HCT116 (cell line): Measurements from ENCODE around the gene CBLB. TPM values are rescaled to one million over a fixed set of nuclear protein-coding genes. Genes with fewer than 3 reads are reported as not detected.

Source experiments
- ATAC-seq: fragments of 200-7000 bp; cut with Tn5 transposase; 2 replicates; pipeline ENCODE4 v1.9.1; 2020; ENCODE audit warnings: mild to moderate bottlenecking, moderate library complexity
- BruUV-seq: library from RNA; stranded (reverse); fragments of 400-500 nt; replicated peaks from 2 replicates; lab custom pipeline; 2021; lab: Mats Ljungman, UMichigan
- CTCF ChIA-PET: fragments of 300-600 bp; sonication (Branson Sonifier 250); formaldehyde crosslinking; loops from one replicate; lab custom pipeline; 2021; ENCODE audit warnings: antibody characterized with exemption; lab: Charles Lee
- POLR2A ChIA-PET: fragments of 300-600, 350-600 bp; sonication (Branson Sonifier 250); formaldehyde crosslinking; loops from one replicate; lab custom pipeline; 2021; ENCODE audit warnings: antibody characterized with exemption; lab: Charles Lee
- RAD21 ChIA-PET, 2 experiments: fragments of 300-600 bp; sonication (Branson Sonifier 250); formaldehyde crosslinking; loops; one replicate each; lab custom pipeline; 2023; ENCODE audit warnings: low total read pairs in 2 of 2; ENCODE audit not compliant: uncharacterized antibody in 2 of 2, unreplicated experiment in 2 of 2, low non-redundant PET in 1 of 2; lab: Charles Lee
- DNase-seq: peaks from one replicate; pipeline ENCODE4 v3.0.0-alpha.2; 2010; ENCODE audit warnings: low read depth, low spot score
- H2AFZ ChIP-seq: fragments of 200-600 bp; shearing (Covaris generic), sonication (generic); 2 replicates; pipeline ENCODE4 v1.6.1; 2017; ENCODE audit warnings: low read depth, mixed run types, mixed read lengths, antibody characterized with exemption, low read length; ENCODE audit not compliant: poor library complexity, severe bottlenecking
- H3K27ac ChIP-seq: 2 replicates; pipeline ENCODE4 v1.5.1; 2012; ENCODE audit warnings: low read depth, low read length
- H3K27me3 ChIP-seq: fragments of 200-600 bp; sonication (generic); 2 replicates; pipeline ENCODE4 v1.6.1; 2016; ENCODE audit warnings: mixed run types, low read length, mixed read lengths; ENCODE audit not compliant: insufficient read depth
- H3K36me3 ChIP-seq, 2 experiments: fragments of 200-500 bp in 1 of 2; fragments of 200-600 bp in 1 of 2; sonication (Bioruptor generic) in 1 of 2; sonication (generic) in 1 of 2; 2 replicates each; pipeline versions ENCODE4 v1.5.1 to v1.6.1; 2014 to 2016; ENCODE audit warnings: low read length in 2 of 2, inconsistent platforms in 1 of 2, mixed read lengths in 1 of 2, mixed run types in 1 of 2; ENCODE audit not compliant: insufficient read depth in 2 of 2, control insufficient read depth in 1 of 2
- H3K4me1 ChIP-seq, 2 experiments: fragments of 200-600 bp in 1 of 2; sonication (generic) in 1 of 2; 2 replicates each; pipeline versions ENCODE4 v1.5.1 to v1.6.1; 2012 to 2017; ENCODE audit warnings: low read length in 2 of 2, inconsistent platforms in 1 of 2, mild to moderate bottlenecking in 1 of 2, mixed read lengths in 1 of 2, mixed run types in 1 of 2, moderate library complexity in 1 of 2; ENCODE audit not compliant: insufficient read depth in 2 of 2, control insufficient read depth in 1 of 2
- H3K4me2 ChIP-seq: fragments of 200-600 bp; sonication (generic); 2 replicates; pipeline ENCODE4 v1.6.1; 2017; ENCODE audit warnings: mixed run types, low read length, mixed read lengths
- H3K4me3 ChIP-seq, 2 experiments: fragments of 200-600 bp in 1 of 2; sonication (generic) in 1 of 2; replicated peaks in 1 of 2; 2 replicates each; pipeline ENCODE4 v1.5.1; 2011 to 2016; ENCODE audit warnings: low read length in 2 of 2, control low read depth in 1 of 2, low read depth in 1 of 2, mild to moderate bottlenecking in 1 of 2, mixed read lengths in 1 of 2, mixed run types in 1 of 2
- H3K79me2 ChIP-seq: fragments of 200-600 bp; sonication (generic); 2 replicates; pipeline ENCODE4 v1.6.1; 2017; ENCODE audit warnings: mild to moderate bottlenecking, mixed run types, low read length, moderate library complexity, mixed read lengths; ENCODE audit not compliant: insufficient read depth
- H3K9ac ChIP-seq: fragments of 200-600 bp; sonication (generic); 2 replicates; pipeline ENCODE4 v1.6.1; 2016; ENCODE audit warnings: low read length, mixed read lengths
- H3K9me2 ChIP-seq: fragments of 200-600 bp; sonication (generic), shearing (Covaris generic); 2 replicates; pipeline ENCODE4 v1.6.1; 2017; ENCODE audit warnings: mixed run types, mild to moderate bottlenecking, moderate library complexity; ENCODE audit not compliant: insufficient read depth
- H3K9me3 ChIP-seq, 2 experiments: fragments of 200-500 bp in 1 of 2; fragments of 200-600 bp in 1 of 2; sonication (Bioruptor generic) in 1 of 2; sonication (generic) in 1 of 2; 2 replicates each; pipeline ENCODE4 v1.6.1; 2014 to 2017; ENCODE audit warnings: low read length in 2 of 2, mixed read lengths in 2 of 2, inconsistent platforms in 1 of 2, low read depth in 1 of 2, mild to moderate bottlenecking in 1 of 2, mixed run types in 1 of 2, moderate library complexity in 1 of 2; ENCODE audit not compliant: control insufficient read depth in 1 of 2, insufficient read depth in 1 of 2
- H4K20me1 ChIP-seq: fragments of 200-600 bp; sonication (generic), shearing (Covaris generic); 2 replicates; pipeline ENCODE4 v1.6.1; 2017; ENCODE audit warnings: mixed run types, mild to moderate bottlenecking, moderate library complexity; ENCODE audit not compliant: insufficient read depth
- ATF3 ChIP-seq: IDR thresholded peaks from 2 replicates; pipeline ENCODE4 v1.6.1; 2012
- CBX3 ChIP-seq: IDR thresholded peaks from 2 replicates; pipeline ENCODE4 v1.6.1; 2012; ENCODE audit warnings: low read depth
- CEBPB ChIP-seq: IDR thresholded peaks from 2 replicates; pipeline ENCODE4 v1.6.1; 2012; ENCODE audit warnings: low read depth
- CTCF ChIP-seq, 3 experiments: fragments of 200-600 bp in 1 of 3; sonication (generic) in 1 of 3; IDR thresholded peaks in 2 of 3; conservative IDR thresholded peaks in 1 of 3; 2 replicates each; pipeline ENCODE4 v1.5.1; 2012 to 2017; ENCODE audit warnings: low read depth in 2 of 3, low read length in 2 of 3, antibody characterized with exemption in 1 of 3, borderline replicate concordance in 1 of 3, control low read depth in 1 of 3, mild to moderate bottlenecking in 1 of 3, mixed read lengths in 1 of 3, mixed run types in 1 of 3, moderate library complexity in 1 of 3; ENCODE audit not compliant: insufficient read depth in 1 of 3
- EGR1 ChIP-seq: IDR thresholded peaks from 2 replicates; pipeline ENCODE4 v1.6.1; 2012; ENCODE audit warnings: low read depth
- EZH2 ChIP-seq: fragments of 200-600 bp; sonication (generic); IDR thresholded peaks from 2 replicates; pipeline ENCODE4 v1.6.1; 2017; ENCODE audit warnings: antibody characterized with exemption, mixed run types
- EZH2phosphoT487 ChIP-seq: fragments of 200-600 bp; IDR thresholded peaks from 2 replicates; pipeline ENCODE4 v1.6.1; 2018; ENCODE audit warnings: antibody characterized with exemption, borderline replicate concordance
- FOSL1 ChIP-seq: IDR thresholded peaks from 2 replicates; pipeline ENCODE4 v1.6.1; 2012; ENCODE audit warnings: low read depth
- RAD21 ChIP-seq: IDR thresholded peaks from 2 replicates; pipeline ENCODE4 v1.6.1; 2012; ENCODE audit warnings: low read depth, mild to moderate bottlenecking
- SIN3A ChIP-seq: IDR thresholded peaks from 2 replicates; pipeline ENCODE4 v1.6.1; 2012; ENCODE audit warnings: low read depth
- SP1 ChIP-seq: IDR thresholded peaks from 2 replicates; pipeline ENCODE4 v1.6.1; 2012; ENCODE audit warnings: low read depth
- SRF ChIP-seq: IDR thresholded peaks from 2 replicates; pipeline ENCODE4 v1.6.1; 2012; ENCODE audit warnings: low read depth
- TCF7L2 ChIP-seq: IDR thresholded peaks from 2 replicates; pipeline ENCODE4 v1.7.0; 2011; ENCODE audit warnings: borderline replicate concordance, inconsistent platforms; ENCODE audit not compliant: insufficient read depth, insufficient read length; ENCODE audit errors: extremely low read depth
- YY1 ChIP-seq: IDR thresholded peaks from 2 replicates; pipeline ENCODE4 v1.6.1; 2011; ENCODE audit warnings: low read length, low read depth, moderate library complexity, mild to moderate bottlenecking; ENCODE audit not compliant: insufficient replicate concordance; ENCODE audit errors: extremely low read depth
- ZBTB33 ChIP-seq: IDR thresholded peaks from 2 replicates; pipeline ENCODE4 v1.6.1; 2011; ENCODE audit warnings: mild to moderate bottlenecking, low read length, moderate library complexity; ENCODE audit not compliant: insufficient replicate concordance; ENCODE audit errors: extremely low read depth
- ZFX ChIP-seq: fragments of 450-650 bp; IDR thresholded peaks from 2 replicates; pipeline ENCODE4 v1.6.1; 2017
- ZNF274 ChIP-seq: fragments of 200-500 bp; sonication (Bioruptor generic); IDR thresholded peaks from 2 replicates; pipeline ENCODE4 v1.6.1; 2014; ENCODE audit warnings: mild to moderate bottlenecking, low read depth, low read length, inconsistent platforms
- intact Hi-C: fragments of 100-400 bp; cut with micrococcal nuclease; formaldehyde crosslinking; loops from 2 replicates; pipeline ENCODE4 v1.10.0; 2022
- total RNA-seq: library from RNA; stranded (reverse); gene quantifications from one replicate; pipeline ENCODE4 v1.2.1, GENCODE V29; 2021; ENCODE audit not compliant: unreplicated experiment
- TF ChIP-seq, protein P1 (sequence below): IDR thresholded peaks from 2 replicates; pipeline ENCODE4 v1.6.1; 2012; ENCODE audit warnings: low read depth

CBLB gene
- total RNA-seq, 1 experiment from 2014 or later, result 10.4 TPM

- no peaks in the 10 kb centered on the region for H3K79me2 ChIP-seq
- no peak overlapping the region for H2AFZ ChIP-seq
- H3K4me1 ChIP-seq, result peaks cover 13% of the 10 kb centered on the region in 2 experiments
- H3K27ac ChIP-seq, result no peak overlapping the region
- no peaks in the 10 kb centered on the region for H4K20me1 ChIP-seq
- no peak for DNase-seq
- H3K4me2 ChIP-seq, result no peak overlapping the region
- no peaks in the 10 kb centered on the region for H3K36me3 ChIP-seq
- no peak overlapping the region for H3K9ac ChIP-seq
- RAD21 ChIA-PET, result no interaction called here
- TF ChIP-seq FOSL1 (no peak), EZH2 (no peak), TCF7L2 (no peak), CTCF (IDR thresholded peaks at IDR 0.05 in 2 of 3, conservative IDR thresholded peaks at IDR 0.05 in 1 of 3; ENCODE audit: borderline replicate concordance in 1 of 3, insufficient read depth in 1 of 3, low read depth in 2 of 3, low read length in 2 of 3) (no peak), ZFX (no peak), CEBPB (no peak), ZBTB33 (no peak), EZH2phosphoT487 (no peak), SP1 (no peak), YY1 (no peak), ZNF274 (no peak), SIN3A (no peak), CBX3 (no peak), SRF (no peak), ATF3 (no peak), RAD21 (no peak), EGR1 (no peak)
- TF ChIP-seq, protein P1, sequence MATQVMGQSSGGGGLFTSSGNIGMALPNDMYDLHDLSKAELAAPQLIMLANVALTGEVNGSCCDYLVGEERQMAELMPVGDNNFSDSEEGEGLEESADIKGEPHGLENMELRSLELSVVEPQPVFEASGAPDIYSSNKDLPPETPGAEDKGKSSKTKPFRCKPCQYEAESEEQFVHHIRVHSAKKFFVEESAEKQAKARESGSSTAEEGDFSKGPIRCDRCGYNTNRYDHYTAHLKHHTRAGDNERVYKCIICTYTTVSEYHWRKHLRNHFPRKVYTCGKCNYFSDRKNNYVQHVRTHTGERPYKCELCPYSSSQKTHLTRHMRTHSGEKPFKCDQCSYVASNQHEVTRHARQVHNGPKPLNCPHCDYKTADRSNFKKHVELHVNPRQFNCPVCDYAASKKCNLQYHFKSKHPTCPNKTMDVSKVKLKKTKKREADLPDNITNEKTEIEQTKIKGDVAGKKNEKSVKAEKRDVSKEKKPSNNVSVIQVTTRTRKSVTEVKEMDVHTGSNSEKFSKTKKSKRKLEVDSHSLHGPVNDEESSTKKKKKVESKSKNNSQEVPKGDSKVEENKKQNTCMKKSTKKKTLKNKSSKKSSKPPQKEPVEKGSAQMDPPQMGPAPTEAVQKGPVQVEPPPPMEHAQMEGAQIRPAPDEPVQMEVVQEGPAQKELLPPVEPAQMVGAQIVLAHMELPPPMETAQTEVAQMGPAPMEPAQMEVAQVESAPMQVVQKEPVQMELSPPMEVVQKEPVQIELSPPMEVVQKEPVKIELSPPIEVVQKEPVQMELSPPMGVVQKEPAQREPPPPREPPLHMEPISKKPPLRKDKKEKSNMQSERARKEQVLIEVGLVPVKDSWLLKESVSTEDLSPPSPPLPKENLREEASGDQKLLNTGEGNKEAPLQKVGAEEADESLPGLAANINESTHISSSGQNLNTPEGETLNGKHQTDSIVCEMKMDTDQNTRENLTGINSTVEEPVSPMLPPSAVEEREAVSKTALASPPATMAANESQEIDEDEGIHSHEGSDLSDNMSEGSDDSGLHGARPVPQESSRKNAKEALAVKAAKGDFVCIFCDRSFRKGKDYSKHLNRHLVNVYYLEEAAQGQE, result no peak
- TF ChIP-seq, all 23 proteins: peak for 0
- intact Hi-C loops, result no loop called here
- Histone ChIP-seq H3K9me2 (no peaks in the 10 kb centered on the region), H3K4me3 (no peak overlapping the region), H3K27me3 (no peaks in the 10 kb centered on the region), H3K9me3 (no peaks in the 10 kb centered on the region)
- no peak for ATAC-seq
- BruUV-seq, result no TSS peak
- POLR2A ChIA-PET, result no interaction called here
- CTCF ChIA-PET, result no interaction called here
These were observed 258.3 kb downstream of the CBLB start for GRCh38 chr3:105610473-105610872.
